Neural progenitor cell (in vitro differentiated cells): Measurements from ENCODE around the gene TOR1B. TPM values are rescaled to one million over a fixed set of nuclear protein-coding genes. Genes with fewer than 3 reads are reported as not detected.

Experiments used
- DNase-seq: peaks from one replicate; pipeline ENCODE4 v3.0.0-alpha.2; 2016; ENCODE audit warnings: low spot score
- H2AFZ ChIP-seq: fragments of 200-600 bp; sonication (generic); replicated peaks from 2 replicates; pipeline ENCODE4 v1.6.1; 2016; ENCODE audit warnings: antibody characterized with exemption
- H3F3A ChIP-seq: fragments of 200-600 bp; sonication (generic); 2 replicates; pipeline ENCODE4 v1.6.1; 2016; ENCODE audit warnings: antibody characterized with exemption, low read depth
- H3K27ac ChIP-seq: fragments of 200-600 bp; sonication (generic); 2 replicates; pipeline ENCODE4 v1.5.1; 2016; ENCODE audit warnings: mild to moderate bottlenecking
- H3K27me3 ChIP-seq: fragments of 200-600 bp; sonication (generic); 2 replicates; pipeline ENCODE4 v1.6.1; 2016; ENCODE audit warnings: mild to moderate bottlenecking, moderate library complexity
- H3K36me3 ChIP-seq: fragments of 200-600 bp; sonication (generic); 2 replicates; pipeline ENCODE4 v1.5.1; 2016
- H3K4me1 ChIP-seq: fragments of 200-600 bp; sonication (generic); 2 replicates; pipeline ENCODE4 v1.6.1; 2016; ENCODE audit warnings: mixed run types
- H3K4me2 ChIP-seq: fragments of 200-600 bp; sonication (generic); 2 replicates; pipeline ENCODE4 v1.6.1; 2016
- H3K4me3 ChIP-seq: fragments of 200-600 bp; sonication (generic); 2 replicates; pipeline ENCODE4 v1.5.1; 2016
- H3K79me2 ChIP-seq: fragments of 200-600 bp; sonication (generic); 2 replicates; pipeline ENCODE4 v1.6.1; 2016; ENCODE audit warnings: low read depth
- H3K9ac ChIP-seq: fragments of 200-600 bp; sonication (generic); 2 replicates; pipeline ENCODE4 v1.6.1; 2016
- H3K9me3 ChIP-seq: fragments of 200-600 bp; sonication (generic); 2 replicates; pipeline ENCODE4 v1.5.1; 2016; ENCODE audit warnings: low read depth
- H4K20me1 ChIP-seq: fragments of 200-600 bp; sonication (generic); 2 replicates; pipeline ENCODE4 v1.6.1; 2016; ENCODE audit warnings: low read depth
- H3K27ac Mint-ChIP-seq: 3 replicates; pipeline ENCODE4 v1.8.0; 2021; ENCODE audit warnings: mixed read lengths
- H3K27me3 Mint-ChIP-seq: 2 replicates; pipeline ENCODE4 v1.8.0; 2022; ENCODE audit warnings: low read depth, mild to moderate bottlenecking, inconsistent platforms, moderate library complexity, mixed read lengths; ENCODE audit not compliant: insufficient read depth
- H3K36me3 Mint-ChIP-seq: 3 replicates; pipeline ENCODE4 v1.8.0; 2021; ENCODE audit warnings: mixed read lengths
- H3K4me1 Mint-ChIP-seq: 3 replicates; pipeline ENCODE4 v1.8.0; 2021; ENCODE audit warnings: mixed read lengths
- H3K4me3 Mint-ChIP-seq: 3 replicates; pipeline ENCODE4 v1.8.0; 2021; ENCODE audit warnings: mild to moderate bottlenecking, moderate library complexity, mixed read lengths
- H3K9me3 Mint-ChIP-seq: 3 replicates; pipeline ENCODE4 v1.8.0; 2020; ENCODE audit warnings: mixed read lengths
- EZH2 ChIP-seq: fragments of 200-600 bp; sonication (generic); IDR thresholded peaks from 2 replicates; pipeline ENCODE4 v1.6.1; 2017; ENCODE audit warnings: antibody characterized with exemption, mild to moderate bottlenecking, moderate library complexity
- EZH2phosphoT487 ChIP-seq: fragments of 200-600 bp; sonication (generic); IDR thresholded peaks from 2 replicates; pipeline ENCODE4 v1.6.1; 2017; ENCODE audit warnings: antibody characterized with exemption
- total RNA-seq: library from RNA; depleted of rRNA; stranded (reverse); fragments of >200 nt; gene quantifications from 2 replicates; pipeline ENCODE4 v1.2.3, GENCODE V29; 2015; ENCODE audit warnings: low replicate concordance
- TF ChIP-seq, protein P1 (sequence below): fragments of 200-600 bp; sonication (generic); IDR thresholded peaks from 2 replicates; pipeline ENCODE4 v1.5.1; 2017; ENCODE audit warnings: antibody characterized with exemption, mild to moderate bottlenecking

Gene TOR1B
- total RNA-seq, 1 donor from 2014 or later, result 12.2 TPM

- Histone ChIP-seq H3K9ac (no peak overlapping the region), H3K9me3 (no peaks in the 10 kb centered on the region), H3F3A (no peaks in the 10 kb centered on the region), H3K27me3 (no peaks in the 10 kb centered on the region), H4K20me1 (no peaks in the 10 kb centered on the region), H2AFZ (no peak overlapping the region), H3K27ac (no peak overlapping the region), H3K4me2 (no peak overlapping the region), H3K36me3 (no peaks in the 10 kb centered on the region), H3K79me2 (no peaks in the 10 kb centered on the region), H3K4me3 (no peak overlapping the region), H3K4me1 (peaks cover 9% of the 10 kb centered on the region)
- no peaks in the 10 kb centered on the region for H3K36me3 Mint-ChIP-seq
- H3K4me1 Mint-ChIP-seq, result peaks cover 9% of the 10 kb centered on the region
- TF ChIP-seq EZH2 (no peak), EZH2phosphoT487 (no peak)
- TF ChIP-seq, protein P1, sequence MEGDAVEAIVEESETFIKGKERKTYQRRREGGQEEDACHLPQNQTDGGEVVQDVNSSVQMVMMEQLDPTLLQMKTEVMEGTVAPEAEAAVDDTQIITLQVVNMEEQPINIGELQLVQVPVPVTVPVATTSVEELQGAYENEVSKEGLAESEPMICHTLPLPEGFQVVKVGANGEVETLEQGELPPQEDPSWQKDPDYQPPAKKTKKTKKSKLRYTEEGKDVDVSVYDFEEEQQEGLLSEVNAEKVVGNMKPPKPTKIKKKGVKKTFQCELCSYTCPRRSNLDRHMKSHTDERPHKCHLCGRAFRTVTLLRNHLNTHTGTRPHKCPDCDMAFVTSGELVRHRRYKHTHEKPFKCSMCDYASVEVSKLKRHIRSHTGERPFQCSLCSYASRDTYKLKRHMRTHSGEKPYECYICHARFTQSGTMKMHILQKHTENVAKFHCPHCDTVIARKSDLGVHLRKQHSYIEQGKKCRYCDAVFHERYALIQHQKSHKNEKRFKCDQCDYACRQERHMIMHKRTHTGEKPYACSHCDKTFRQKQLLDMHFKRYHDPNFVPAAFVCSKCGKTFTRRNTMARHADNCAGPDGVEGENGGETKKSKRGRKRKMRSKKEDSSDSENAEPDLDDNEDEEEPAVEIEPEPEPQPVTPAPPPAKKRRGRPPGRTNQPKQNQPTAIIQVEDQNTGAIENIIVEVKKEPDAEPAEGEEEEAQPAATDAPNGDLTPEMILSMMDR, result no peak
- H3K27me3 Mint-ChIP-seq, result peaks cover 9% of the 10 kb centered on the region
- no peak overlapping the region for H3K4me3 Mint-ChIP-seq
- H3K27ac Mint-ChIP-seq, result no peak overlapping the region
- DNase-seq, result no peak
- H3K9me3 Mint-ChIP-seq, result no peaks in the 10 kb centered on the region
These were observed 23.3 kb upstream of the TOR1B start for GRCh38 chr9:129779560-129780190.

- Histone ChIP-seq H3K9me3 (no peaks in the 10 kb centered on the region), H3K79me2 (no peaks in the 10 kb centered on the region), H3K9ac (no peak overlapping the region), H2AFZ (no peak overlapping the region), H3K4me3 (no peak overlapping the region), H3K4me2 (no peak overlapping the region), H3K4me1 (peaks cover 9% of the 10 kb centered on the region), H3K27me3 (no peaks in the 10 kb centered on the region), H3K36me3 (no peaks in the 10 kb centered on the region), H3F3A (no peaks in the 10 kb centered on the region), H4K20me1 (no peaks in the 10 kb centered on the region), H3K27ac (no peak overlapping the region)
- no peak for TF ChIP-seq EZH2
- TF ChIP-seq EZH2phosphoT487, result no peak
- TF ChIP-seq, protein P1, result no peak
- H3K36me3 Mint-ChIP-seq, result no peaks in the 10 kb centered on the region
- H3K4me3 Mint-ChIP-seq, result no peak overlapping the region
- H3K27me3 Mint-ChIP-seq, result peaks cover 15% of the 10 kb centered on the region
- H3K4me1 Mint-ChIP-seq, result peaks cover 9% of the 10 kb centered on the region
- DNase-seq, result no peak
- H3K9me3 Mint-ChIP-seq, result no peaks in the 10 kb centered on the region
- no peak overlapping the region for H3K27ac Mint-ChIP-seq
These were observed 21.9 kb upstream of the TOR1B start for GRCh38 chr9:129781131-129781530.

- no peak overlapping the region for H3K9ac ChIP-seq
- no peaks in the 10 kb centered on the region for H4K20me1 ChIP-seq
- no peak overlapping the region for H3K4me2 ChIP-seq
- H3K79me2 ChIP-seq, result no peaks in the 10 kb centered on the region
- Mint-ChIP-seq H3K4me1 (peaks cover 9% of the 10 kb centered on the region), H3K36me3 (no peaks in the 10 kb centered on the region), H3K9me3 (no peaks in the 10 kb centered on the region), H3K27ac (no peak overlapping the region), H3K4me3 (no peak overlapping the region), H3K27me3 (peaks cover 21% of the 10 kb centered on the region)
- no peak overlapping the region for H2AFZ ChIP-seq
- H3F3A ChIP-seq, result no peaks in the 10 kb centered on the region
- DNase-seq, result no peak
- no peaks in the 10 kb centered on the region for H3K9me3 ChIP-seq
- H3K4me1 ChIP-seq, result peaks cover 4% of the 10 kb centered on the region
- TF ChIP-seq, protein P1, result no peak
- TF ChIP-seq EZH2phosphoT487, result no peak
- peaks cover 2% of the 10 kb centered on the region for H3K27me3 ChIP-seq
- no peak overlapping the region for H3K4me3 ChIP-seq
- H3K36me3 ChIP-seq, result no peaks in the 10 kb centered on the region
- no peak overlapping the region for H3K27ac ChIP-seq
These were observed 21.0 kb upstream of the TOR1B start for GRCh38 chr9:129781981-129782380.
